Loucy (cell line): ENCODE results near the gene TMEM272.

ENCODE experiments used
- EZH2phosphoT487 ChIP-seq: fragments of 200-600 bp; IDR thresholded peaks from 2 replicates; pipeline ENCODE4 v1.6.1; 2018; ENCODE audit warnings: antibody characterized with exemption, mild to moderate bottlenecking, moderate library complexity, borderline replicate concordance
- TF ChIP-seq, protein P1 (sequence below): fragments of 200-600 bp; sonication (generic); conservative IDR thresholded peaks from 2 replicates; pipeline ENCODE4 v1.5.1; 2014; ENCODE audit warnings: mild to moderate bottlenecking, antibody characterized with exemption, low read length

DNA sequence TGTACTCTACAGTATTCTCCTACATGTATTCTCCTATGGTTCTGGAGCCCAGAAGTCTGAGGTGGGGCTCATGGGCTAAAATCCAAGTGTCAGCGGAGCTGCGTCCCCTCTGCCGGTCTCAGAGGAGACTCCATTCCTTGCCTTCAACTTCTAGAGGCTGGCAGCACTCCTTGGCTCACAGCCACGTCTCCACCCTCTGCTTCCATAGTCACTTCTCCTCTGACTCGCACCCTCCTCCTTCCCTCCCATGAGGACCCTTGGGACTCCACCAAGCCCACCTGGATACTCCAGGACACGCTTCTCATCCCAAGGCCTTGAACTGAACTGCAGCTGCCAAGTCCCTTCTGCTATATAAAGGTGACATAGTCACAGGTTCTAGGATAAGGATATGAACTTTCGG lies 68.8 kb downstream of the TMEM272 start:
- TF ChIP-seq, protein P1, sequence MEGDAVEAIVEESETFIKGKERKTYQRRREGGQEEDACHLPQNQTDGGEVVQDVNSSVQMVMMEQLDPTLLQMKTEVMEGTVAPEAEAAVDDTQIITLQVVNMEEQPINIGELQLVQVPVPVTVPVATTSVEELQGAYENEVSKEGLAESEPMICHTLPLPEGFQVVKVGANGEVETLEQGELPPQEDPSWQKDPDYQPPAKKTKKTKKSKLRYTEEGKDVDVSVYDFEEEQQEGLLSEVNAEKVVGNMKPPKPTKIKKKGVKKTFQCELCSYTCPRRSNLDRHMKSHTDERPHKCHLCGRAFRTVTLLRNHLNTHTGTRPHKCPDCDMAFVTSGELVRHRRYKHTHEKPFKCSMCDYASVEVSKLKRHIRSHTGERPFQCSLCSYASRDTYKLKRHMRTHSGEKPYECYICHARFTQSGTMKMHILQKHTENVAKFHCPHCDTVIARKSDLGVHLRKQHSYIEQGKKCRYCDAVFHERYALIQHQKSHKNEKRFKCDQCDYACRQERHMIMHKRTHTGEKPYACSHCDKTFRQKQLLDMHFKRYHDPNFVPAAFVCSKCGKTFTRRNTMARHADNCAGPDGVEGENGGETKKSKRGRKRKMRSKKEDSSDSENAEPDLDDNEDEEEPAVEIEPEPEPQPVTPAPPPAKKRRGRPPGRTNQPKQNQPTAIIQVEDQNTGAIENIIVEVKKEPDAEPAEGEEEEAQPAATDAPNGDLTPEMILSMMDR: no peak
- TF ChIP-seq EZH2phosphoT487: no peak
